Hepatocyte (in vitro differentiated cells): ENCODE results near the gene CUX1. TPM values are rescaled to one million over a fixed set of nuclear protein-coding genes. Genes with fewer than 3 reads are reported as not detected.
A peak's percentile ranks its signal among the peaks of the same experiment; 100 is the strongest.

Source experiments
- DNase-seq: peaks from one replicate; pipeline ENCODE4 v3.0.0-alpha.2; 2016; ENCODE audit warnings: low spot score
- H2AFZ ChIP-seq: fragments of 200-600 bp; sonication (generic); 2 replicates; pipeline ENCODE4 v1.6.0; 2016; ENCODE audit warnings: antibody characterized with exemption, mild to moderate bottlenecking
- H3K27ac ChIP-seq: fragments of 200-600 bp; sonication (generic); 2 replicates; pipeline ENCODE4 v1.5.1; 2016; ENCODE audit warnings: mild to moderate bottlenecking
- H3K27me3 ChIP-seq: fragments of 200-600 bp; sonication (generic); 2 replicates; pipeline ENCODE4 v1.6.1; 2016
- H3K36me3 ChIP-seq: fragments of 200-600 bp; sonication (generic); replicated peaks from 2 replicates; pipeline ENCODE4 v1.5.1; 2016; ENCODE audit warnings: low read depth; ENCODE audit not compliant: insufficient read depth
- H3K4me1 ChIP-seq: fragments of 200-600 bp; sonication (generic); 2 replicates; pipeline ENCODE4 v1.5.1; 2016; ENCODE audit warnings: mild to moderate bottlenecking, moderate library complexity; ENCODE audit not compliant: insufficient read depth
- H3K4me2 ChIP-seq: fragments of 200-600 bp; sonication (generic); 2 replicates; pipeline ENCODE4 v1.6.0; 2016
- H3K4me3 ChIP-seq: fragments of 200-600 bp; sonication (generic); 2 replicates; pipeline ENCODE4 v1.5.1; 2016; ENCODE audit warnings: mild to moderate bottlenecking
- H3K79me2 ChIP-seq: fragments of 200-600 bp; sonication (generic); 2 replicates; pipeline ENCODE4 v1.6.0; 2017; ENCODE audit warnings: mild to moderate bottlenecking
- H3K9me2 ChIP-seq: fragments of 200-600 bp; sonication (generic); replicated peaks from 2 replicates; pipeline ENCODE4 v1.6.0; 2017; ENCODE audit warnings: mild to moderate bottlenecking; ENCODE audit not compliant: insufficient read depth
- H3K9me3 ChIP-seq: fragments of 200-600 bp; sonication (generic); 2 replicates; pipeline ENCODE4 v1.5.1; 2016; ENCODE audit warnings: low read depth, mild to moderate bottlenecking
- H4K20me1 ChIP-seq: fragments of 200-600 bp; sonication (generic); 2 replicates; pipeline ENCODE4 v1.6.0; 2016; ENCODE audit warnings: mild to moderate bottlenecking; ENCODE audit not compliant: insufficient read depth, poor library complexity, severe bottlenecking
- EZH2 ChIP-seq: fragments of 200-600 bp; sonication (generic); IDR thresholded peaks from 2 replicates; pipeline ENCODE4 v1.6.1; 2016; ENCODE audit warnings: antibody characterized with exemption, mild to moderate bottlenecking, borderline replicate concordance
- EZH2phosphoT487 ChIP-seq: fragments of 200-600 bp; sonication (generic); IDR thresholded peaks from one replicate; pipeline ENCODE4 v1.6.1; 2018; ENCODE audit warnings: antibody characterized with exemption, mild to moderate bottlenecking, low read depth, moderate library complexity; ENCODE audit not compliant: unreplicated experiment, severe bottlenecking
- WGBS: methylation state at CpG from one replicate; pipeline ENCODE4 v1.1.6; 2016; ENCODE audit warnings: low lambda C conversion rate; ENCODE audit errors: missing lambda C conversion rate; 5-methylcytosine and 5-hydroxymethylcytosine counted together
- polyA plus RNA-seq: library from polyadenylated mRNA; unstranded; fragments of >200 nt; fragmentation: Nextera tagmentation; extraction: Ambion mirVana; gene quantifications from 2 replicates; pipeline ENCODE4 v1.2.1, GENCODE V29; 2016
- total RNA-seq: library from RNA; depleted of rRNA; stranded (reverse); fragments of >200 nt; gene quantifications from 2 replicates; pipeline ENCODE4 v1.2.3, GENCODE V29; 2014
- TF ChIP-seq, protein P1 (sequence below): fragments of 200-600 bp; sonication (generic); IDR thresholded peaks from 2 replicates; pipeline ENCODE4 v1.5.1; 2016; ENCODE audit warnings: antibody characterized with exemption, mild to moderate bottlenecking; ENCODE audit not compliant: poor library complexity

CUX1 gene
- total and polyA plus RNA-seq, 2 experiments from 2014 or later, result 60.1 to 76.8 TPM

DNA sequence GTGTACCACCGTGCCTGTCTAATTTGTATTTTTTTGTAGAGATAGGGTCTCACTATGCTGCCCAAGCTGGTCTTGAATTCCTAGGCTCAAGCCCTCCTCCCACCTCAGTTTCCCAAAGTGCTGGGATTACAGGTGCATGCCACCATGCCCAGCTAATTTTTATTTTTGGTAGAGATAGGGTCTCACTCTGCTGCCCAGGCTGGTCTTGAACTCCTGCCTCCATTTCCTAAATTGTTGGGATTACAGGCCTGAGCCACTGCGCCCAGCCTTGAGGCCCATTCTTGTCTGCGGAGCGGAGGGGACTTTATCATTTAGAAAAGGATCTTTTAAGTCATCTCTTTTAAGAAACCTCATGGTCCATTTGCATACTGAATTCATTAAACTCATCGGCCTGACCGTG, 247.8 kb downstream of the CUX1 start:
- H4K20me1 ChIP-seq, result peaks cover 11% of the 10 kb centered on the region

DNA sequence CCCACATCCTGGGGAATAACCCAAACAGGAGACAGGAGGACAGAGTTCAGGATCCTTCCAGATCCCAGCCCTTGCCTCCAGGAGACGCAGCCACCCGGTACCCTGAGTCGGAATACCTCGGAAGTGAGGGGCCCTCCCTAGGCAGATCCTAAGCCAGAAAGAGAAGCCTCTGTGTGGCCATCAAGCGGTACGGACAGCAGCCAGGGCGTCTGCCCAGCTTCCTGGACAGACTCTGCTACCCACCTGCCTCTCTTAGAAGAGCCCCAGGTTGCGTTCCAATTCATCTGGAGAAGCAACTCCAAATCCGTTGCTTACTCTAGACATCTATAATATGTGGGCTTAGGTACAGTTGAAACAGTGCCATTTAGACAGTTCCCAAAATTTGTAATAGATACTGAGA, 249.1 kb downstream of the CUX1 start:
- DNase-seq, result no peak
- H3K36me3 ChIP-seq, result no peaks in the 10 kb centered on the region
- no peak overlapping the region for H3K27ac ChIP-seq
- H3K4me2 ChIP-seq, result no peak overlapping the region
- H3K9me3 ChIP-seq, result peaks cover 2% of the 10 kb centered on the region
- WGBS, result 82% methylated on average over 9 of the region's 9 CpGs
- H3K27me3 ChIP-seq, result no peaks in the 10 kb centered on the region
- no peak overlapping the region for H3K4me3 ChIP-seq
- peaks cover 14% of the 10 kb centered on the region for H3K4me1 ChIP-seq
- no peak for TF ChIP-seq EZH2phosphoT487
- TF ChIP-seq, protein P1, sequence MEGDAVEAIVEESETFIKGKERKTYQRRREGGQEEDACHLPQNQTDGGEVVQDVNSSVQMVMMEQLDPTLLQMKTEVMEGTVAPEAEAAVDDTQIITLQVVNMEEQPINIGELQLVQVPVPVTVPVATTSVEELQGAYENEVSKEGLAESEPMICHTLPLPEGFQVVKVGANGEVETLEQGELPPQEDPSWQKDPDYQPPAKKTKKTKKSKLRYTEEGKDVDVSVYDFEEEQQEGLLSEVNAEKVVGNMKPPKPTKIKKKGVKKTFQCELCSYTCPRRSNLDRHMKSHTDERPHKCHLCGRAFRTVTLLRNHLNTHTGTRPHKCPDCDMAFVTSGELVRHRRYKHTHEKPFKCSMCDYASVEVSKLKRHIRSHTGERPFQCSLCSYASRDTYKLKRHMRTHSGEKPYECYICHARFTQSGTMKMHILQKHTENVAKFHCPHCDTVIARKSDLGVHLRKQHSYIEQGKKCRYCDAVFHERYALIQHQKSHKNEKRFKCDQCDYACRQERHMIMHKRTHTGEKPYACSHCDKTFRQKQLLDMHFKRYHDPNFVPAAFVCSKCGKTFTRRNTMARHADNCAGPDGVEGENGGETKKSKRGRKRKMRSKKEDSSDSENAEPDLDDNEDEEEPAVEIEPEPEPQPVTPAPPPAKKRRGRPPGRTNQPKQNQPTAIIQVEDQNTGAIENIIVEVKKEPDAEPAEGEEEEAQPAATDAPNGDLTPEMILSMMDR, result no peak
- no peak for TF ChIP-seq EZH2
- no peak overlapping the region for H2AFZ ChIP-seq
- peaks cover 7% of the 10 kb centered on the region for H4K20me1 ChIP-seq
- peaks cover 36% of the 10 kb centered on the region for H3K79me2 ChIP-seq
- H3K9me2 ChIP-seq, result no peaks in the 10 kb centered on the region

More for the DNA sequence above, 247.8 kb downstream of the CUX1 start:
- Histone ChIP-seq H3K27me3 (no peaks in the 10 kb centered on the region), H3K4me1 (peaks cover 14% of the 10 kb centered on the region), H3K27ac (peak overlapping the region; percentile 89), H3K9me2 (no peaks in the 10 kb centered on the region), H2AFZ (no peak overlapping the region), H3K4me3 (no peak overlapping the region), H3K36me3 (no peaks in the 10 kb centered on the region), H3K9me3 (no peaks in the 10 kb centered on the region), H3K79me2 (peaks cover 46% of the 10 kb centered on the region), H3K4me2 (no peak overlapping the region)
- TF ChIP-seq EZH2phosphoT487, result no peak
- TF ChIP-seq, protein P1, result no peak
- TF ChIP-seq EZH2, result no peak
- WGBS, result 80% methylated on average over 6 of the region's 6 CpGs
- no peak for DNase-seq

DNA sequence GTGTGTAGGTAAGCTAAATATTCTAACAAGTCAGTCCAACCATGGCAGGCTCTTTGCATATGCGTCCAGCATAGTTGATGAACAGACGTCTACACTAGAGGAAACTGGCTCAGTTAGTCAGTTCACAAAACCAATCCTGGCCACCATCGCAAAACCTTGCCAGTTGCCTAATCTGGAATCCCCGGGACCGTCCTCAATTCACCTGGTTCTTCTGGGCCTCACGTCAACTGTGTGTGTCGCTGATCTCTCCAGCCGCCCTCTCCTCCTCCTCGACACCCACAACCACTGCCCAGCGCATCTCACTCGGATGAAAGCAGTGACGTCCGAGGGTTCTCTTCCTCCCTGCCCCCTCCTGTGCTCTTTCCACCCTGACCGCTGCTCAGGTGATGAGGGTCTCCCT, 251.4 kb downstream of the CUX1 start:
- TF ChIP-seq, protein P1, result no peak
- TF ChIP-seq EZH2 (no peak), EZH2phosphoT487 (no peak)
- 88% methylated on average over 14 of the region's 14 CpGs for WGBS
- no peak for DNase-seq

More for the DNA sequence above, 251.4 kb downstream of the CUX1 start:
- Histone ChIP-seq H3K4me1 (peaks cover 10% of the 10 kb centered on the region), H3K9me3 (peaks cover 5% of the 10 kb centered on the region), H3K27ac (no peak overlapping the region), H3K9me2 (no peaks in the 10 kb centered on the region), H3K36me3 (no peaks in the 10 kb centered on the region), H2AFZ (no peak overlapping the region), H4K20me1 (peaks cover 3% of the 10 kb centered on the region), H3K4me2 (no peak overlapping the region), H3K27me3 (no peaks in the 10 kb centered on the region), H3K4me3 (no peak overlapping the region), H3K79me2 (peaks cover 28% of the 10 kb centered on the region)
